Activated CD4-positive, alpha-beta T cell treated with anti-CD3 and anti-CD28 coated beads for 48 hours (primary cell): ENCODE results near the gene TMEM200B.
"Not testable (repeated sequence)": the region's sequence is repeated elsewhere in the genome, so short reads cannot be mapped to it uniquely, and the experiment has no call there.

Source experiments
- DNase-seq: peaks from one replicate; pipeline ENCODE4 v3.0.0-alpha.2; 2020

Gene TMEM200B

GRCh38 chr1:29133861-29134694, 10.4 kb upstream of the TMEM200B start:
- DNase-seq: no peak

- DNase-seq: not testable (repeated sequence)
These were observed 7.4 kb upstream of the TMEM200B start for GRCh38 chr1:29131056-29131455.

- DNase-seq: no peak
These were observed 6.2 kb upstream of the TMEM200B start for GRCh38 chr1:29129916-29130315.

GRCh38 chr1:29128739-29129138, 5.0 kb upstream of the TMEM200B start:
- DNase-seq: no peak

GRCh38 chr1:29126198-29126597, 2.5 kb upstream of the TMEM200B start:
- DNase-seq: no peak

GRCh38 chr1:29125788-29126187, 2.1 kb upstream of the TMEM200B start:
- DNase-seq: no peak

GRCh38 chr1:29125237-29125641, 1.5 kb upstream of the TMEM200B start:
- DNase-seq: no peak

- DNase-seq: peak; percentile 81
These were observed 898 bp upstream of the TMEM200B start for GRCh38 chr1:29124366-29125236.

GRCh38 chr1:29123053-29123886, 433 bp downstream of the TMEM200B start:
- peak; percentile 54 for DNase-seq

GRCh38 chr1:29122682-29123052, 1.0 kb downstream of the TMEM200B start:
- DNase-seq: peak; percentile 27

GRCh38 chr1:29121936-29122681, 1.6 kb downstream of the TMEM200B start:
- DNase-seq: peak; percentile 33

GRCh38 chr1:29121516-29121935, 2.2 kb downstream of the TMEM200B start:
- no peak for DNase-seq

- peak; percentile 85 for DNase-seq
These were observed 2.7 kb downstream of the TMEM200B start for GRCh38 chr1:29120947-29121485.

GRCh38 chr1:29120367-29120766, 3.3 kb downstream of the TMEM200B start:
- no peak for DNase-seq

DNA sequence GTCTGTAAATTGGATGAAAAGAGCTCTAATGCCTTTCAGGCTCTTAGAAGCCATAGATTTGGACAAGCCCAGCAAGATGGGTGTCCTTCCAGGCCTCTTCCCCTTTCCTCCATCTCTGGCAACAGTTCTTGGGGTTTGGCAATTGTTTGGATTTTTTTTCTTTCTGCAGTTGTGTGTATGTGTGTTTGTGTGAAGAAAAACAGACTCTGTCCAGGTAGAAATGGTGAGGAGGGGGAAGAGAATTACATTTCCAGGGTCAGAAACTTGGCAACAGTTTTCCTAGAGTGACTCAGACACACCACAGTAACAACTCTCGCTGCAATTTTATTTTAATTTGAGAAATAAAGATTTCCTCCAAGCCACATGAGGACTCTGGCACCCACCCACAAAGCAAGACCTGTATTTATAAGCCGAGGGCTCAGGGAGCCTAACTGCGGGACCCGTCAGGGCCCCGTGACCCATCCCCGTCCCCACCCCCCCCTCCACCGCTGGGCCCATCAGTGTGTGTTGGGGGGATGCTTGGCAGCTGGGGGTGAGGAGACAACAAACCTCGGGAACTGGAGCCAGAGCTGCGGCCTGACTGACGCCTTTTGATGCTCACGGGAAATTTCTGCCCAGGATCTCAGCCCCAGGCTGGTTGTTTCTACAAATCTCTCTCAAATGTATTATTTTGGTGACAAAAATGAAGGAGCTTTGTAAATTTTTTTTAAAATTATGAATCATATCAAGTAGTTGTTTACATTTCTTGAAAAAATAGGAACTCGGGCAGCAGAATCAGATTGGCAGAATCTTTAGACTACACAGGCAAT, 4.4 kb downstream of the TMEM200B start:
- DNase-seq: no peak

GRCh38 chr1:29117381-29117780, 6.3 kb downstream of the TMEM200B start:
- no peak for DNase-seq

- no peak for DNase-seq
These were observed 9.0 kb downstream of the TMEM200B start for GRCh38 chr1:29114654-29115053.

DNA sequence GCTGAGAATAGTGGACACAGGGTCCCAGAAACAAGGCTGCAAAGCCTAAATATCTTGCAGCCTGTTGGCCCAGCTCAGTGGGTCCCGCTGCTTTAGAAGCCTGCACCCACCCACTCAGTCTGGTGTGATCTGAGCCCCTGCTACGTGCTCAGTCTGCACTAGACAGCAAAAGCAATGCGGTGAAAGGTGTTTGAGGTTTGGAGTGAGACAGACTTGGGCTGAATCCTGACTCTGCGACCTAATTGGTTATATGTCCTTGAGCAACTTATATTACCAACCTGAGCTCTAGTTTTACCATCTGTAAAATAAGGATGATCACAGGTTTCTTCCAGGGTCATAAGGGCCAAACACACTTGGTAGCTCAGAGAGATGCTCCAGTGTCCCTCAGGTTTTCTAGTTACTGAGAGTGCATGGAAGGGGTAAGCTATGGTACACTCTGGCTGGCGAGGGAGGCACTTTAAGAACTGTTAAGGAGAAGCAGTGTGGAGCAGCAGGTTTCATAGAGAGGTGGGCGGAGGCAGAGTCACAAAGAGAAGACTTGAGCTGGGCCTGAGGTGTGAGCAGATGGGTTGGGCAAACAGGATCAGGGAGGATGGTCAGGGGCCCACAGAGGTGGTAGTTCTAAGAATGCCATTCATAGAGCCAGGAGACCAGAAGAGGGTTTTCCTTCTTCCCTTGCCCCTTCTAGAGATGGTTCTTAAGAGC, 10.1 kb downstream of the TMEM200B start:
- peak; percentile 29 for DNase-seq

DNA sequence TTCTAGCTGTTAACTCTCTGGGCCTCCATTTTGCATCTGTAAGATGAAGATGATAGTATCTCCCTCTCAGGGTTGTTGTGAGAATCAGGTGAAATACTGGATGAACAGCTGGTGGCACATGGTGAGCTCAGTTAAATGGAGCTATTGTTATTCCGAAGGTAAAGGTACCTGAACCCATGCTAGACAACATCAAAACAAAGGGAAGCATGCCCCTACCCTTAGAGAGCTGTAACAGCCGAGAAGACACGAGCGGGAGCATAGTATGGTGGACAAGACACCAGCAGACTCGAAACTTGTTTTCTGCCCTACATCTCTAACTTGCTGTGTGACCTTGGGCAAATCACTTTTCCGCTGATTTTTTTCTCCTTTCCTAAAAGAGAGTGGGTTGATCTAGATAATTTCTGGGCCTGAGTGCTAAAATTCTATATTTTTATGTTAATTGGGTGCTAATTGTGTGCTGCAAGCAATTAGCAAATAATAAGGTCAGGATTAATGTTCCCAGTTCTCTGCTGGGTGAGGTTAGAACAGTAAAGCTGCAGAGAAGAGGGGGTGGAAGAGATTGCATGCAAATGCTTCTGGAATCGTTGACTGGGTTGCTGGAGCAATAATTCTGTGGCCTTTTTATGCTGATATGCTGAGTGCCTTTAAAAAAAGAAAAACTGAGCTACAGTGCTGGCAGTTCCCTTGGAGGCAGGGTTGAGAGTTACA, 10.8 kb downstream of the TMEM200B start:
- DNase-seq: no peak

DNA sequence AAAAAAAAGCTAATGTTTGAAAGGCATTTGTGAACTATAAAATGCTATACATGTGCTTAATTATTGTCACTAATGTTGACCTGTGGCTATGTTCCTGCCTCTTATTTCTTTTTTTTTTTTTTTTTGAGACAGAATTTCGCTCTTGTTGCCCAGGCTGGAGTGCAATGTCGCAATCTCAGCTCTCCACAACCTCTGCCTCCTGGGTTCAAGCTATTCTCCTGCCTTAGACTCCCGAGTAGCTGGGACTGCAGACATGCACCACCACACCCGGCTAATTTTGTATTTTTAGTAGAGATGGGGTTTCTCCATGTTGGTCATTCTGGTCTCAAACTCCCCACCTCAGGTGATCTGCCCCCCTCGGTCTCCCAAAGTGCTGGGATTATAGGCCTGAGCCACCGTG, 15.7 kb downstream of the TMEM200B start:
- DNase-seq: not testable (repeated sequence)
